NCI-H774 (cell line): Measurements from ENCODE around the gene NELL2.
"Not testable (repeated sequence)": the region's sequence is repeated elsewhere in the genome, so short reads cannot be mapped to it uniquely, and the experiment has no call there.

Experiments used
- DNase-seq: peaks from one replicate; lab custom pipeline; 2025; lab: John Stamatoyannopoulos, UW

Gene NELL2

GRCh38 chr12:44778863-44779262, 97.3 kb downstream of the NELL2 start:
- no peak for DNase-seq

GRCh38 chr12:44777044-44777443, 99.1 kb downstream of the NELL2 start:
- no peak for DNase-seq

- DNase-seq: no peak
Observed at GRCh38 chr12:44775901-44776300, 100.2 kb downstream of the NELL2 start.

- no peak for DNase-seq
Observed at GRCh38 chr12:44774815-44775411, 101.2 kb downstream of the NELL2 start.

GRCh38 chr12:44771485-44772021, 104.6 kb downstream of the NELL2 start:
- no peak for DNase-seq

GRCh38 chr12:44765796-44766195, 110.3 kb downstream of the NELL2 start:
- DNase-seq: no peak

GRCh38 chr12:44763021-44763420, 113.1 kb downstream of the NELL2 start:
- DNase-seq: no peak

- no peak for DNase-seq
Observed at GRCh38 chr12:44759289-44759688, 116.8 kb downstream of the NELL2 start.

- DNase-seq: no peak
Observed at GRCh38 chr12:44750468-44750867, 125.6 kb downstream of the NELL2 start.

GRCh38 chr12:44749566-44749965, 126.5 kb downstream of the NELL2 start:
- DNase-seq: no peak

- no peak for DNase-seq
Observed at GRCh38 chr12:44748950-44749468, 127.1 kb downstream of the NELL2 start.

- DNase-seq: not testable (repeated sequence)
Observed at GRCh38 chr12:44741292-44741980, 134.7 kb downstream of the NELL2 start.

- no peak for DNase-seq
Observed at GRCh38 chr12:44738051-44738450, 138.1 kb downstream of the NELL2 start.

- no peak for DNase-seq
Observed at GRCh38 chr12:44728566-44728965, 147.5 kb downstream of the NELL2 start.

GRCh38 chr12:44720265-44720664, 155.8 kb downstream of the NELL2 start:
- DNase-seq: no peak

- no peak for DNase-seq
Observed at GRCh38 chr12:44717612-44718011, 158.5 kb downstream of the NELL2 start.

GRCh38 chr12:44716711-44717110, 159.4 kb downstream of the NELL2 start:
- no peak for DNase-seq

- no peak for DNase-seq
Observed at GRCh38 chr12:44711736-44712135, 164.4 kb downstream of the NELL2 start.

GRCh38 chr12:44709166-44709565, 166.9 kb downstream of the NELL2 start:
- no peak for DNase-seq

- no peak for DNase-seq
Observed at GRCh38 chr12:44708218-44708617, 167.9 kb downstream of the NELL2 start.

- no peak for DNase-seq
Observed at GRCh38 chr12:44703182-44703910, 172.8 kb downstream of the NELL2 start.

GRCh38 chr12:44697511-44697910, 178.6 kb downstream of the NELL2 start:
- no peak for DNase-seq

GRCh38 chr12:44696542-44696941, 179.6 kb downstream of the NELL2 start:
- DNase-seq: no peak
